Measurements from ENCODE around the gene NTRK1. TPM values are rescaled to one million over a fixed set of nuclear protein-coding genes. Genes with fewer than 3 reads are reported as not detected.

Gene NTRK1
- polyA plus RNA-seq, 1 of the 3 experiments (the other 2 are of a cell fraction), result 0.97 TPM

DNA sequence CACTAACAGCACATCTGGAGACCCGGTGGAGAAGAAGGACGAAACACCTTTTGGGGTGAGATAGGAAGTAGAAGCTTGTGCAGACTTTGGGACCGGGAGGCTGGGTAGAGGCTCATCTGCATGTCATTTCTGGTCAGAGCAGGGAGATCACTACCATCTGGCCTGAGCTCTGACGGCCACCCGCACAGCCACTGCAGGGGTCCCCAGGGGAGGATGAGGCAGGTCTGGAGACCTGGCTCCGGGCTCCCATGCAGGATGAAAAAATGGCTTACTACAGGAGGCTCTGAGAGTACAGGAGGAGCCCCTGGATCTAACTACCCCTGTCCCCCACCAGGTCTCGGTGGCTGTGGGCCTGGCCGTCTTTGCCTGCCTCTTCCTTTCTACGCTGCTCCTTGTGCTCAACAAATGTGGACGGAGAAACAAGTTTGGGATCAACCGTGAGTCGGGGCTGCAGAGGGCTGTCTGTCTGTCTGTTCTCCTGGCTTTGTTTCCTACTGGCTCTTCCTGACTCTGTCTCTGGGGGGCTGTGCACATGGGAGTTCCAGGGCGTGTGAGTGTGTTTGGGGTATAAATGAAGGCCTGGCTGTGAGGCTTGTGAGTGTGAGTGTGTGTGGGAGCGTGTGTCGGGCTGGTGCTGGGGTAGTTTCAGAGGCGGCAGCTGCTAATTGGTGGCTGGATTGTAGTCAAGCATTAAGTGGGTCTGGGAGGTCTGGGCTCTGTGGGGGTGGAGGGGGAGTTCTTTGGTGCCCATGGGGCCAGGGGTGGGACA, 14.1 kb downstream of the NTRK1 start:
- H3K9me3 ChIP-seq, result no peaks in the 10 kb centered on the region
- no peak overlapping the region for H3K9ac ChIP-seq
- no peak overlapping the region for H3K27ac ChIP-seq (ENCODE audit: low read depth in 2 of 2, low read length in 1 of 2)
- H3F3A ChIP-seq (replicated peaks; ENCODE audit: insufficient read depth), result peaks cover 18% of the 10 kb centered on the region
- 90% methylated on average over 16 of the region's 16 CpGs for WGBS (ENCODE audit: low lambda C conversion rate)
- ChIA-PET POLR2A (interaction anchor here (1.2 kb wide), 1 partner anchor 14 kb away, joined by 3 read pairs; the partner anchor contains the start of gene NTRK1), CTCF (interaction anchor here (0.7 to 22.1 kb wide), 9 partner anchors 8 to 185 kb away, joined by 3 to 455 read pairs (median 6); partner anchors contain the start of genes INSRR, NTRK1, PEAR1 and PRCC)
- H3K36me3 ChIP-seq (replicated peaks in 1 of 2; ENCODE audit: control insufficient read depth in 1 of 2, insufficient read depth in 2 of 2, low read length in 1 of 2), result no peaks in the 10 kb centered on the region
- no peaks in the 10 kb centered on the region for H3K9me2 ChIP-seq
- H3K79me2 ChIP-seq (ENCODE audit: insufficient read depth), result no peaks in the 10 kb centered on the region
- no peaks in the 10 kb centered on the region for H4K20me1 ChIP-seq (ENCODE audit: insufficient read depth)
- H3K27me3 ChIP-seq (ENCODE audit: insufficient read depth), result no peaks in the 10 kb centered on the region
- H3K4me2 ChIP-seq, result no peak overlapping the region
- TF ChIP-seq, protein P1, sequence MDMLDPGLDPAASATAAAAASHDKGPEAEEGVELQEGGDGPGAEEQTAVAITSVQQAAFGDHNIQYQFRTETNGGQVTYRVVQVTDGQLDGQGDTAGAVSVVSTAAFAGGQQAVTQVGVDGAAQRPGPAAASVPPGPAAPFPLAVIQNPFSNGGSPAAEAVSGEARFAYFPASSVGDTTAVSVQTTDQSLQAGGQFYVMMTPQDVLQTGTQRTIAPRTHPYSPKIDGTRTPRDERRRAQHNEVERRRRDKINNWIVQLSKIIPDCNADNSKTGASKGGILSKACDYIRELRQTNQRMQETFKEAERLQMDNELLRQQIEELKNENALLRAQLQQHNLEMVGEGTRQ (IDR thresholded peaks at IDR 0.05; ENCODE audit: borderline replicate concordance, low read depth, low read length), result no peak
- TF ChIP-seq, protein P2, sequence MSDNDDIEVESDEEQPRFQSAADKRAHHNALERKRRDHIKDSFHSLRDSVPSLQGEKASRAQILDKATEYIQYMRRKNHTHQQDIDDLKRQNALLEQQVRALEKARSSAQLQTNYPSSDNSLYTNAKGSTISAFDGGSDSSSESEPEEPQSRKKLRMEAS (IDR thresholded peaks at IDR 0.05; ENCODE audit: low read depth), result no peak
- TF ChIP-seq JUND (IDR thresholded peaks at IDR 0.05), result no peak
- no peak for TF ChIP-seq TEAD4 (IDR thresholded peaks at IDR 0.05; ENCODE audit: borderline replicate concordance, insufficient read depth)
- no peak for TF ChIP-seq RCOR1 (IDR thresholded peaks at IDR 0.05; ENCODE audit: low read length)
- no peak for TF ChIP-seq RFX5 (IDR thresholded peaks at IDR 0.05; ENCODE audit: low read length)
- no peak for TF ChIP-seq ELF1 (IDR thresholded peaks at IDR 0.05)
- TF ChIP-seq, protein P3, sequence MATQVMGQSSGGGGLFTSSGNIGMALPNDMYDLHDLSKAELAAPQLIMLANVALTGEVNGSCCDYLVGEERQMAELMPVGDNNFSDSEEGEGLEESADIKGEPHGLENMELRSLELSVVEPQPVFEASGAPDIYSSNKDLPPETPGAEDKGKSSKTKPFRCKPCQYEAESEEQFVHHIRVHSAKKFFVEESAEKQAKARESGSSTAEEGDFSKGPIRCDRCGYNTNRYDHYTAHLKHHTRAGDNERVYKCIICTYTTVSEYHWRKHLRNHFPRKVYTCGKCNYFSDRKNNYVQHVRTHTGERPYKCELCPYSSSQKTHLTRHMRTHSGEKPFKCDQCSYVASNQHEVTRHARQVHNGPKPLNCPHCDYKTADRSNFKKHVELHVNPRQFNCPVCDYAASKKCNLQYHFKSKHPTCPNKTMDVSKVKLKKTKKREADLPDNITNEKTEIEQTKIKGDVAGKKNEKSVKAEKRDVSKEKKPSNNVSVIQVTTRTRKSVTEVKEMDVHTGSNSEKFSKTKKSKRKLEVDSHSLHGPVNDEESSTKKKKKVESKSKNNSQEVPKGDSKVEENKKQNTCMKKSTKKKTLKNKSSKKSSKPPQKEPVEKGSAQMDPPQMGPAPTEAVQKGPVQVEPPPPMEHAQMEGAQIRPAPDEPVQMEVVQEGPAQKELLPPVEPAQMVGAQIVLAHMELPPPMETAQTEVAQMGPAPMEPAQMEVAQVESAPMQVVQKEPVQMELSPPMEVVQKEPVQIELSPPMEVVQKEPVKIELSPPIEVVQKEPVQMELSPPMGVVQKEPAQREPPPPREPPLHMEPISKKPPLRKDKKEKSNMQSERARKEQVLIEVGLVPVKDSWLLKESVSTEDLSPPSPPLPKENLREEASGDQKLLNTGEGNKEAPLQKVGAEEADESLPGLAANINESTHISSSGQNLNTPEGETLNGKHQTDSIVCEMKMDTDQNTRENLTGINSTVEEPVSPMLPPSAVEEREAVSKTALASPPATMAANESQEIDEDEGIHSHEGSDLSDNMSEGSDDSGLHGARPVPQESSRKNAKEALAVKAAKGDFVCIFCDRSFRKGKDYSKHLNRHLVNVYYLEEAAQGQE (IDR thresholded peaks at IDR 0.05; ENCODE audit: low read depth, low read length), result no peak
- TF ChIP-seq, protein P4, sequence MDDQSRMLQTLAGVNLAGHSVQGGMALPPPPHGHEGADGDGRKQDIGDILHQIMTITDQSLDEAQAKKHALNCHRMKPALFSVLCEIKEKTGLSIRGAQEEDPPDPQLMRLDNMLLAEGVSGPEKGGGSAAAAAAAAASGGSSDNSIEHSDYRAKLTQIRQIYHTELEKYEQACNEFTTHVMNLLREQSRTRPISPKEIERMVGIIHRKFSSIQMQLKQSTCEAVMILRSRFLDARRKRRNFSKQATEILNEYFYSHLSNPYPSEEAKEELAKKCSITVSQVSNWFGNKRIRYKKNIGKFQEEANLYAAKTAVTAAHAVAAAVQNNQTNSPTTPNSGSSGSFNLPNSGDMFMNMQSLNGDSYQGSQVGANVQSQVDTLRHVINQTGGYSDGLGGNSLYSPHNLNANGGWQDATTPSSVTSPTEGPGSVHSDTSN (IDR thresholded peaks at IDR 0.05), result no peak
- TF ChIP-seq, protein P5, sequence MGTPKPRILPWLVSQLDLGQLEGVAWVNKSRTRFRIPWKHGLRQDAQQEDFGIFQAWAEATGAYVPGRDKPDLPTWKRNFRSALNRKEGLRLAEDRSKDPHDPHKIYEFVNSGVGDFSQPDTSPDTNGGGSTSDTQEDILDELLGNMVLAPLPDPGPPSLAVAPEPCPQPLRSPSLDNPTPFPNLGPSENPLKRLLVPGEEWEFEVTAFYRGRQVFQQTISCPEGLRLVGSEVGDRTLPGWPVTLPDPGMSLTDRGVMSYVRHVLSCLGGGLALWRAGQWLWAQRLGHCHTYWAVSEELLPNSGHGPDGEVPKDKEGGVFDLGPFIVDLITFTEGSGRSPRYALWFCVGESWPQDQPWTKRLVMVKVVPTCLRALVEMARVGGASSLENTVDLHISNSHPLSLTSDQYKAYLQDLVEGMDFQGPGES (IDR thresholded peaks at IDR 0.05; ENCODE audit: low read depth, low read length), result no peak
- no peak for TF ChIP-seq TAF1 (IDR thresholded peaks at IDR 0.05; ENCODE audit: borderline replicate concordance, low read depth, low read length)
- no peak for TF ChIP-seq MEF2A (IDR thresholded peaks at IDR 0.05; ENCODE audit: borderline replicate concordance, low read depth)
- no peak for TF ChIP-seq YY1 (IDR thresholded peaks at IDR 0.05; ENCODE audit: low read depth)
- no peak for TF ChIP-seq SIN3A (IDR thresholded peaks at IDR 0.05; ENCODE audit: borderline replicate concordance, low read depth, low read length)
- no peak for TF ChIP-seq EZH2phosphoT487 (IDR thresholded peaks at IDR 0.05; ENCODE audit: borderline replicate concordance, low read depth)
- no peak for TF ChIP-seq NFIC (IDR thresholded peaks at IDR 0.05; ENCODE audit: borderline replicate concordance)
- TF ChIP-seq CHD2 (IDR thresholded peaks at IDR 0.05; ENCODE audit: low read length, partially characterized antibody), result no peak
- TF ChIP-seq GATA2 (CRISPR knock-in tag; IDR thresholded peaks at IDR 0.05), result no peak
- TF ChIP-seq, protein P6, sequence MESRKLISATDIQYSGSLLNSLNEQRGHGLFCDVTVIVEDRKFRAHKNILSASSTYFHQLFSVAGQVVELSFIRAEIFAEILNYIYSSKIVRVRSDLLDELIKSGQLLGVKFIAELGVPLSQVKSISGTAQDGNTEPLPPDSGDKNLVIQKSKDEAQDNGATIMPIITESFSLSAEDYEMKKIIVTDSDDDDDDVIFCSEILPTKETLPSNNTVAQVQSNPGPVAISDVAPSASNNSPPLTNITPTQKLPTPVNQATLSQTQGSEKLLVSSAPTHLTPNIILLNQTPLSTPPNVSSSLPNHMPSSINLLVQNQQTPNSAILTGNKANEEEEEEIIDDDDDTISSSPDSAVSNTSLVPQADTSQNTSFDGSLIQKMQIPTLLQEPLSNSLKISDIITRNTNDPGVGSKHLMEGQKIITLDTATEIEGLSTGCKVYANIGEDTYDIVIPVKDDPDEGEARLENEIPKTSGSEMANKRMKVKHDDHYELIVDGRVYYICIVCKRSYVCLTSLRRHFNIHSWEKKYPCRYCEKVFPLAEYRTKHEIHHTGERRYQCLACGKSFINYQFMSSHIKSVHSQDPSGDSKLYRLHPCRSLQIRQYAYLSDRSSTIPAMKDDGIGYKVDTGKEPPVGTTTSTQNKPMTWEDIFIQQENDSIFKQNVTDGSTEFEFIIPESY (IDR thresholded peaks at IDR 0.05; ENCODE audit: borderline replicate concordance, low read depth), result no peak
- H3K4me1 ChIP-seq (ENCODE audit: control insufficient read depth in 1 of 2, insufficient read depth in 2 of 2, low read depth in 1 of 2, low read length in 1 of 2), result peaks cover 3 to 8% of the 10 kb centered on the region in 2 experiments; a peak in 2 of 4 replicates
- no peak overlapping the region for H3K4me3 ChIP-seq (ENCODE audit: low read depth in 2 of 2, low read length in 1 of 2)
- no peak for DNase-seq
- H2AFZ ChIP-seq (ENCODE audit: low read depth), result no peak overlapping the region
